IMR-90 (cell line): ENCODE measurements around the gene KCNG4. TPM values are rescaled to one million over a fixed set of nuclear protein-coding genes. Genes with fewer than 3 reads are reported as not detected.

Experiments
- ATAC-seq: fragments of 200-7000 bp; cut with Tn5 transposase; 2 replicates; pipeline ENCODE4 v1.9.1; 2020; ENCODE audit warnings: low read depth, mild to moderate bottlenecking, moderate library complexity
- BruUV-seq: library from RNA; stranded (reverse); fragments of 400-500 nt; replicated peaks from 2 replicates; lab custom pipeline; 2021; lab: Mats Ljungman, UMichigan
- CTCF ChIA-PET: fragments of 300-600 bp; formaldehyde crosslinking; extraction: SDS; loops from one replicate; lab custom pipeline; 2021; ENCODE audit warnings: antibody characterized with exemption; lab: Yijun Ruan, JAX
- POLR2A ChIA-PET: fragments of 300-600 bp; sonication (Branson Sonifier 250); formaldehyde crosslinking; loops from one replicate; lab custom pipeline; 2022; ENCODE audit warnings: antibody characterized with exemption; ENCODE audit not compliant: unreplicated experiment; lab: Charles Lee
- DNase-seq: peaks from one replicate; pipeline ENCODE4 v3.0.0; 2013
- H2AFZ ChIP-seq: replicated peaks from 2 replicates; pipeline ENCODE3; 2013; ENCODE audit warnings: low read length, mild to moderate bottlenecking; ENCODE audit not compliant: poor library complexity
- H2AK5ac ChIP-seq: 2 replicates; pipeline ENCODE4 v1.6.1; 2013; ENCODE audit warnings: low read depth, low read length, inconsistent platforms
- H2AK9ac ChIP-seq: replicated peaks from 2 replicates; pipeline ENCODE3; 2013; ENCODE audit warnings: mild to moderate bottlenecking, low read depth, low read length, moderate library complexity; ENCODE audit not compliant: poor library complexity
- H2BK120ac ChIP-seq: 2 replicates; pipeline ENCODE4 v1.6.1; 2013; ENCODE audit warnings: low read depth, low read length, inconsistent platforms
- H2BK15ac ChIP-seq: 3 replicates; pipeline ENCODE4 v1.6.1; 2013; ENCODE audit warnings: low read depth, low read length, inconsistent platforms
- H2BK20ac ChIP-seq: 2 replicates; pipeline ENCODE4 v1.6.1; 2013; ENCODE audit warnings: low read depth, mild to moderate bottlenecking, inconsistent platforms, low read length, moderate library complexity
- H2BK5ac ChIP-seq: 2 replicates; pipeline ENCODE4 v1.6.1; 2013; ENCODE audit warnings: mild to moderate bottlenecking, low read depth, low read length, inconsistent platforms; ENCODE audit not compliant: poor library complexity, severe bottlenecking
- H3K14ac ChIP-seq: replicated peaks from 2 replicates; pipeline ENCODE4 v1.6.1; 2013; ENCODE audit warnings: low read depth, low read length, inconsistent platforms
- H3K18ac ChIP-seq: 2 replicates; pipeline ENCODE4 v1.6.1; 2013; ENCODE audit warnings: low read depth, low read length, control low read depth
- H3K23ac ChIP-seq: 2 replicates; pipeline ENCODE4 v1.6.1; 2013; ENCODE audit warnings: low read depth, low read length, inconsistent platforms
- H3K27ac ChIP-seq: 2 replicates; pipeline ENCODE4 v1.5.1; 2013; ENCODE audit warnings: mild to moderate bottlenecking, control low read depth, low read length; ENCODE audit not compliant: insufficient read depth
- H3K27me3 ChIP-seq: 2 replicates; pipeline ENCODE4 v1.6.1; 2013; ENCODE audit warnings: low read length; ENCODE audit not compliant: control insufficient read depth, insufficient read depth
- H3K36me3 ChIP-seq: 2 replicates; pipeline ENCODE4 v1.6.1; 2013; ENCODE audit warnings: low read length, mixed read lengths; ENCODE audit not compliant: control insufficient read depth, insufficient read depth
- H3K4ac ChIP-seq: 2 replicates; pipeline ENCODE4 v1.6.1; 2013; ENCODE audit warnings: low read depth, low read length, inconsistent platforms
- H3K4me1 ChIP-seq: 2 replicates; pipeline ENCODE4 v1.6.1; 2013; ENCODE audit warnings: low read length, mixed read lengths; ENCODE audit not compliant: control insufficient read depth, insufficient read depth
- H3K4me2 ChIP-seq: 2 replicates; pipeline ENCODE4 v1.6.1; 2013; ENCODE audit warnings: low read depth, mild to moderate bottlenecking, control low read depth, low read length, moderate library complexity
- H3K4me3 ChIP-seq: 2 replicates; pipeline ENCODE4 v1.5.1; 2013; ENCODE audit warnings: low read depth, mild to moderate bottlenecking, control low read depth, low read length, moderate library complexity; ENCODE audit not compliant: insufficient read depth
- H3K56ac ChIP-seq: 2 replicates; pipeline ENCODE4 v1.6.1; 2013; ENCODE audit warnings: low read length, inconsistent platforms; ENCODE audit not compliant: insufficient read depth; ENCODE audit errors: extremely low read depth
- H3K79me1 ChIP-seq, 2 experiments: 2 replicates each; pipeline ENCODE4 v1.6.1; 2013; ENCODE audit warnings: low read length in 2 of 2, inconsistent platforms in 1 of 2, low read depth in 1 of 2
- H3K9ac ChIP-seq: 2 replicates; pipeline ENCODE4 v1.6.1; 2013; ENCODE audit warnings: low read depth, low read length, control low read depth
- H3K9me1 ChIP-seq: 2 replicates; pipeline ENCODE4 v1.6.1; 2013; ENCODE audit warnings: low read length, inconsistent platforms; ENCODE audit not compliant: insufficient read depth
- H3K9me3 ChIP-seq: 2 replicates; pipeline ENCODE4 v1.6.1; 2013; ENCODE audit warnings: low read length; ENCODE audit not compliant: control insufficient read depth, insufficient read depth
- H4K20me1 ChIP-seq: 2 replicates; pipeline ENCODE4 v1.6.1; 2013; ENCODE audit warnings: low read length, inconsistent platforms; ENCODE audit not compliant: insufficient read depth
- H4K5ac ChIP-seq: 2 replicates; pipeline ENCODE4 v1.6.1; 2013; ENCODE audit warnings: mild to moderate bottlenecking, low read depth, low read length, control low read depth
- H4K8ac ChIP-seq, 2 experiments: 2 replicates each; pipeline ENCODE4 v1.6.1; 2013; ENCODE audit warnings: low read depth in 2 of 2, low read length in 2 of 2, control low read depth in 1 of 2, inconsistent platforms in 1 of 2
- H4K91ac ChIP-seq: 2 replicates; pipeline ENCODE4 v1.6.1; 2013; ENCODE audit warnings: low read depth, low read length, inconsistent platforms; ENCODE audit not compliant: insufficient read depth
- BHLHE40 ChIP-seq: fragments of 150-350 bp; IDR thresholded peaks from 2 replicates; pipeline ENCODE4 v1.6.1; 2016; ENCODE audit warnings: mild to moderate bottlenecking, low read depth, low read length
- CEBPB ChIP-seq: IDR thresholded peaks from 2 replicates; pipeline ENCODE4 v1.6.1; 2012; ENCODE audit warnings: low read depth, low read length, improper control_type of control experiment
- FOS ChIP-seq: fragments of 150-350 bp; IDR thresholded peaks from 2 replicates; pipeline ENCODE4 v1.6.1; 2016; ENCODE audit warnings: low read depth, low read length
- MXI1 ChIP-seq: IDR thresholded peaks from 2 replicates; pipeline ENCODE4 v1.6.1; 2012; ENCODE audit warnings: low read depth, mild to moderate bottlenecking, low read length, moderate library complexity, borderline replicate concordance
- POLR2A ChIP-seq: IDR thresholded peaks from 2 replicates; pipeline ENCODE4 v1.6.1; 2012; ENCODE audit warnings: mild to moderate bottlenecking, low read depth, low read length
- RCOR1 ChIP-seq: IDR thresholded peaks from 2 replicates; pipeline ENCODE4 v1.6.1; 2012; ENCODE audit warnings: mild to moderate bottlenecking, low read length, improper control_type of control experiment; ENCODE audit not compliant: insufficient replicate concordance
- USF2 ChIP-seq: fragments of 150-350 bp; IDR thresholded peaks from 2 replicates; pipeline ENCODE4 v1.6.1; 2017; ENCODE audit warnings: mild to moderate bottlenecking, antibody characterized with exemption, low read length, low read depth
- WGBS, 2 experiments: methylation state at CpG; one replicate each; pipeline versions ENCODE4 v1.1.5 to v1.1.7; 2013; ENCODE audit warnings: missing lambda C conversion rate in 2 of 2; ENCODE audit not compliant: insufficient read length in 1 of 2; ENCODE audit errors: extremely low coverage in 2 of 2; 5-methylcytosine and 5-hydroxymethylcytosine counted together
- dilution Hi-C: fragments of 300-500 bp; cut with HindIII; formaldehyde crosslinking; loops from one replicate; pipeline ENCODE4 v1.14.3; 2018; ENCODE audit warnings: low sequenced_read_pairs; ENCODE audit not compliant: unreplicated experiment
- in situ Hi-C: fragments of 300-500 bp; cut with MboI; formaldehyde crosslinking; loops from 3 replicates; pipeline ENCODE4 v1.14.3; 2019; ENCODE audit warnings: low sequenced_read_pairs, inconsistent platforms, mixed read lengths
- intact Hi-C: fragments of 100-400 bp; cut with micrococcal nuclease; formaldehyde crosslinking; loops from 2 replicates; pipeline ENCODE4 v1.10.0; 2022
- polyA plus RNA-seq, 3 experiments: library from polyadenylated mRNA; depleted of rRNA; stranded (reverse); fragments of >200 nt; gene quantifications; 2 replicates each; pipeline ENCODE4 v1.2.3, GENCODE V29; 2012; ENCODE audit warnings: low replicate concordance in 1 of 3
- total RNA-seq: library from RNA; depleted of rRNA; stranded (reverse); fragments of >200 nt; gene quantifications from 2 replicates; pipeline ENCODE4 v1.2.3, GENCODE V29; 2012
- TF ChIP-seq, protein P1 (sequence below): fragments of 150-350 bp; IDR thresholded peaks from 2 replicates; pipeline ENCODE4 v1.6.1; 2016; ENCODE audit warnings: low read depth, mild to moderate bottlenecking, low read length, moderate library complexity, borderline replicate concordance

KCNG4 gene
- total and polyA plus RNA-seq, 2 of the 4 experiments (the other 2 are of a cell fraction): not detected

DNA sequence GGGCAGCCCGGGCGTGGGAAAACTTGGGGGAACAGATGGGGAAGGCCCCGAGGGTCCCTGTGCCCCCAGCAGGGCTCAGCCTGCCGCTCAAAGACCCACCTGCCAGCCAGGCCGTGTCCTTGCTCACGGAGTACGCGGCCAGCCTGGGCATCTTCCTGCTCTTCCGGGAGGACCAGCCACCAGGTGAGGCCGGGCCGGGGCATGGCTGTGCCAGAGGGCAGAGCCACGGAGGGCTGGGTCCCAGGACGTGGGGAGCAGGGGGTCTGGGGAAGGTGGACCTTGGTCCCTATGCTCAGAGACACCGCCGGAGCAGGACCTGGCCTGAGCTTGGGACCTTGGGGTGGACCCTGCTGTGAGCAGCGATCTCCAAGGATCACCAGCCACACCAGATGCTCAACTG lies 48.3 kb downstream of the KCNG4 start:
- Histone ChIP-seq H2BK15ac (no peak overlapping the region), H3K9me3 (no peaks in the 10 kb centered on the region), H3K4me2 (no peak overlapping the region), H4K5ac (no peak overlapping the region), H4K20me1 (no peaks in the 10 kb centered on the region), H3K56ac (no peak overlapping the region), H4K8ac (no peak overlapping the region), H3K14ac (no peak overlapping the region), H3K79me1 (peaks cover 3 to 4% of the 10 kb centered on the region in 2 experiments; a peak in 3 of 4 replicates), H3K23ac (no peak overlapping the region), H3K36me3 (no peaks in the 10 kb centered on the region), H3K4me1 (no peaks in the 10 kb centered on the region), H4K91ac (no peak overlapping the region), H3K4ac (no peak overlapping the region), H2AK9ac (no peak overlapping the region), H3K4me3 (no peak overlapping the region), H2BK5ac (no peak overlapping the region), H3K9me1 (0 out of 2 replicates have a peak, but pooled peaks cover 3% of the 10 kb centered on the region), H3K27ac (no peak overlapping the region), H2BK120ac (no peak overlapping the region), H2AFZ (no peak overlapping the region), H2AK5ac (no peak overlapping the region), H3K9ac (no peak overlapping the region), H2BK20ac (no peak overlapping the region), H3K18ac (no peak overlapping the region), H3K27me3 (peaks cover 19% of the 10 kb centered on the region)
- no peak for TF ChIP-seq FOS
- TF ChIP-seq BHLHE40: no peak
- TF ChIP-seq USF2: no peak
- no peak for TF ChIP-seq CEBPB
- no peak for TF ChIP-seq MXI1
- no peak for TF ChIP-seq RCOR1
- TF ChIP-seq, protein P1, sequence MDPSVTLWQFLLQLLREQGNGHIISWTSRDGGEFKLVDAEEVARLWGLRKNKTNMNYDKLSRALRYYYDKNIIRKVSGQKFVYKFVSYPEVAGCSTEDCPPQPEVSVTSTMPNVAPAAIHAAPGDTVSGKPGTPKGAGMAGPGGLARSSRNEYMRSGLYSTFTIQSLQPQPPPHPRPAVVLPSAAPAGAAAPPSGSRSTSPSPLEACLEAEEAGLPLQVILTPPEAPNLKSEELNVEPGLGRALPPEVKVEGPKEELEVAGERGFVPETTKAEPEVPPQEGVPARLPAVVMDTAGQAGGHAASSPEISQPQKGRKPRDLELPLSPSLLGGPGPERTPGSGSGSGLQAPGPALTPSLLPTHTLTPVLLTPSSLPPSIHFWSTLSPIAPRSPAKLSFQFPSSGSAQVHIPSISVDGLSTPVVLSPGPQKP: no peak
- TF ChIP-seq POLR2A: no peak
- 75% methylated on average over 8 of the region's 16 CpGs; no CpG with 5 or more reads in 1 of the 2 experiments for WGBS, 2 experiments
- ChIA-PET POLR2A (no interaction called here), CTCF (no interaction called here)
- intact Hi-C loops: no loop called here
- ATAC-seq (no peak), DNase-seq (no peak)
- BruUV-seq: no TSS peak
- in situ Hi-C loops: no loop called here
- dilution Hi-C loops: no loop called here
